ENCODE measurements around the gene CDH5. TPM values are rescaled to one million over a fixed set of nuclear protein-coding genes. Genes with fewer than 3 reads are reported as not detected.
A peak's percentile ranks its signal among the peaks of the same experiment; 100 is the strongest.

CDH5 gene
- total and polyA plus RNA-seq, 2 of the 4 experiments (the other 2 are of a cell fraction) = not detected

- Histone ChIP-seq H3K79me1 (ENCODE audit: low read depth in 1 of 2, low read length in 2 of 2) (no peaks in the 10 kb centered on the region), H2BK20ac (ENCODE audit: low read depth, low read length) (no peak overlapping the region), H3K27me3 (ENCODE audit: control insufficient read depth, insufficient read depth, low read length) (peaks cover 38% of the 10 kb centered on the region), H3K9ac (ENCODE audit: low read depth, low read length) (no peak overlapping the region), H3K14ac (replicated peaks; ENCODE audit: low read depth, low read length) (no peak overlapping the region), H4K20me1 (ENCODE audit: insufficient read depth, low read length) (no peaks in the 10 kb centered on the region), H3K27ac (ENCODE audit: insufficient read depth, low read length) (no peak overlapping the region), H2BK15ac (ENCODE audit: low read depth, low read length) (no peak overlapping the region), H2AFZ (replicated peaks; ENCODE audit: low read length, poor library complexity) (peak overlapping the region; percentile 33), H3K4me2 (ENCODE audit: low read depth, low read length) (no peak overlapping the region), H2AK9ac (replicated peaks; ENCODE audit: low read depth, low read length, poor library complexity) (no peak overlapping the region), H3K4me3 (ENCODE audit: insufficient read depth, low read depth, low read length) (no peak overlapping the region), H3K4me1 (ENCODE audit: control insufficient read depth, insufficient read depth, low read length) (peaks cover 6% of the 10 kb centered on the region; the same call in 1 of the 2 replicates), H3K56ac (ENCODE audit: extremely low read depth, insufficient read depth, low read length) (no peak overlapping the region), H3K18ac (ENCODE audit: low read depth, low read length) (no peak overlapping the region), H4K91ac (ENCODE audit: insufficient read depth, low read depth, low read length) (no peak overlapping the region), H3K23ac (ENCODE audit: low read depth, low read length) (no peak overlapping the region), H4K8ac (ENCODE audit: low read depth in 2 of 2, low read length in 2 of 2) (no peak overlapping the region), H3K9me1 (ENCODE audit: insufficient read depth, low read length) (no peaks in the 10 kb centered on the region), H3K9me3 (ENCODE audit: control insufficient read depth, insufficient read depth, low read length) (no peaks in the 10 kb centered on the region), H3K36me3 (ENCODE audit: control insufficient read depth, insufficient read depth, low read length) (no peaks in the 10 kb centered on the region), H3K4ac (ENCODE audit: low read depth, low read length) (no peak overlapping the region), H2AK5ac (ENCODE audit: low read depth, low read length) (no peak overlapping the region), H4K5ac (ENCODE audit: low read depth, low read length) (no peak overlapping the region), H2BK5ac (ENCODE audit: low read depth, low read length, poor library complexity, severe bottlenecking) (no peak overlapping the region), H2BK120ac (ENCODE audit: low read depth, low read length) (no peak overlapping the region)
- DNase-seq (no peak), ATAC-seq (ENCODE audit: low read depth) (no peak)
- TF ChIP-seq MAFK (IDR thresholded peaks at IDR 0.05; ENCODE audit: low read depth, low read length) (no peak), ELK1 (IDR thresholded peaks at IDR 0.05; ENCODE audit: borderline replicate concordance, low read depth, low read length) (no peak)
- no TSS peak for BruUV-seq (replicated peaks)
- WGBS, 2 experiments (ENCODE audit: extremely low coverage in 2 of 2, insufficient read length in 1 of 2) = 75% methylated on average over 2 of the region's 8 CpGs; no CpG with 5 or more reads in 1 of the 2 experiments
- in situ Hi-C loops (cut with MboI; ENCODE audit: low sequenced_read_pairs) (no loop called here), dilution Hi-C loops (cut with HindIII; ENCODE audit: low sequenced_read_pairs, unreplicated experiment) (no loop called here), intact Hi-C loops (cut with micrococcal nuclease) (no loop called here)
- ChIA-PET CTCF (interaction anchor here (0.7 kb wide), 1 partner anchor 8 kb away, joined by 4 read pairs; no protein-coding TSS in a partner anchor), POLR2A (ENCODE audit: unreplicated experiment) (no interaction called here)
These were observed 40.6 kb upstream of the CDH5 start for GRCh38 chr16:66325717-66326376.

Measured in IMR-90 (cell line).